COR-L47 (cell line): ENCODE results near the gene PRLR.

Source experiments
- DNase-seq: peaks from one replicate; lab custom pipeline; 2025; lab: John Stamatoyannopoulos, UW

The PRLR gene

GRCh38 chr5:35233601-35234000, 3.3 kb upstream of the PRLR start:
- DNase-seq, result no peak

DNA sequence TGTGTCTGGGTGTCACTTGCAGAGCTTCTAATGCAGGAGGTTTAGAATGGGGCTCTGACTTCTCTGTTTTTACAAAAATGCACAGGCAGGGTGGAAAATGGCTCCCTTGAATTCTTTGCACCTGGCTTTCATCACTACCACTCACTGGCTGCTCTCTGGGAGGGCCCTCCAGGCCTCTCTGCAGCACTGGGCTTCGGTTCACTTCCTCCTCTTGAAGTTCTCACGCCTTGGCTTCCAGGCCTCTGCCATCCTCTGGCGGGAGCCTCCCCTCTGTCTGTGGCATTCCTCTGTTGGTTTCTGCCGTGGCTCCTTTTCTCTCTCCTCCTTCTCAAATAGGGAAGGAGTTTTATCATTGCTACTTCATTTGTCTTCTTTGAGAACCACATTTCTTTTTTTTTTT, 2.8 kb upstream of the PRLR start:
- DNase-seq, result no peak

- DNase-seq, result no peak
Observed at GRCh38 chr5:35232124-35232523, 1.8 kb upstream of the PRLR start.

DNA sequence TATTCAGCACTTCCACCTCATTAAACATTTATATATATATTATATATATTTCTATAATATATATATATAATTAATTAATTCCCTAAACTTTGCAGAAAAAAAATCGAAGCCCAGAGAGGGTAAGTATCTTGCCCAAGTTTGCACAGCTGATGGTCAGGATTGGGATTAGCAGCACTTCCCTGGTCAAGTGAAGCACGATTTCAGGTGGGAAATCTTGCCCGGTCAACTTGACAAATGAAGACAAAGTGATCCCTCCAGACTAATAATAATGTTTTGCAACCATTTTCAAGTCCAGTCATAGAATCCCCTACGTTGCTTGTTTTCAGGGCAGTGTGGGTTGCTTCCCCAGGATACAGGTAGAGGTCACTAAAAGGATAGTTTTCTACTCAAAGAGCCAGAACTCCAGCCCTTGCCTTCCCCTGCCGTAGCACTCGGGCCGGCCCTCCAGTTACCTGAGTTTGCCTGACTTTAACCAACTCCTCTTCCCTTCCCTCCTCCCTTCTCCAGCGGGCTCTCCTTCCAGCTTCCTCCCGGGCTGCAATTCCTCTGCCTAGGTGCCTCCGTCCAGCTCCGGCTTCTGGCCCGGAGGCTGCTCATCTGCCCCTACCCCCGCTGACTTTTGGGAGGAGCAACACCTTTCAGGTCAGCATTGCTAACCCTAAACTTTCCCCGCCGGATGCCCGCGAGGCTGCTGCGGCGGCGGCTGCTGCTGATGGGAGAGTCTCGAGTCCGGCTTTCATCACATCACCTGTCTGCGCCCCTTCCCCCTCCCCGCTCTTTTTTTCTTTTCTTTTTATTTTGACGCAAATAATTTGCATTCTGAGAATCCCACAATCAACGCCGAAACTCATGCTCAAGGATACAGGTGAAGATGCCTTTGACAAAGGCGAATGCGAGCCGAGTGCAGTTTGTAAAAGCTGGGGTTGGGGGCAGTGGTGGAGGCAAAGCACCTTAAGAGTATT, 930 bp downstream of the PRLR start:
- DNase-seq, result no peak

GRCh38 chr5:35228310-35228709, 2.0 kb downstream of the PRLR start:
- DNase-seq, result no peak

GRCh38 chr5:35227720-35228119, 2.6 kb downstream of the PRLR start:
- DNase-seq, result no peak

DNA sequence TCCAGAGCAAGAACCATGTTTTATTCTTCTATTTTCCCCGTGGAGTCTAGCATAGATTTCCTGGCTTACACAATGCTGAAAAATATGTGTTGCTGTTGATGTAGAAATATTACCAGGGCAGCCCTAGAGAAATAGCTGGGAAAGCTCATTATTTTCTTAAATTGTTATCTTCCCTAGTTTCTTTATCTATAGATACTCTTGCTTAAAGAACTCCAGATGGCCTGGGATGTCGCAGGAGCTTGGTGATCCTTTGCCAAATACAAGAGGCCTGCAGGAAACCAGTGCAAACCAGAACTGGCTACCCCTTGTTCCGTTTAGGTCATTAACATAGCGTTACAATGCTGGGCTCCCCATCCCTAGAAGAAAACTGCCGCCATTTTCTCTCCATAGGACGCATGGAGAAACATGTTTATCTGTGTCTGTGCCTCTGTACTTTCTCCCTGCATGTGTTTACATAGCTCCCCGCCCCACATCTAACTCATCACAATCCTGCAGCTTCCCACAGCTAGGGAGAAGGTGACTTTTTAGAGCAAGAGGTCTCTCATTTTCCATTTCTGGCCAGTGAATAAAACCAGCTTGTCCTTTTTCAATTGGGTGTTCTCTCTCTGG, 6.4 kb downstream of the PRLR start:
- no peak for DNase-seq

- DNase-seq, result no peak
Observed at GRCh38 chr5:35220967-35221366, 9.3 kb downstream of the PRLR start.

DNA sequence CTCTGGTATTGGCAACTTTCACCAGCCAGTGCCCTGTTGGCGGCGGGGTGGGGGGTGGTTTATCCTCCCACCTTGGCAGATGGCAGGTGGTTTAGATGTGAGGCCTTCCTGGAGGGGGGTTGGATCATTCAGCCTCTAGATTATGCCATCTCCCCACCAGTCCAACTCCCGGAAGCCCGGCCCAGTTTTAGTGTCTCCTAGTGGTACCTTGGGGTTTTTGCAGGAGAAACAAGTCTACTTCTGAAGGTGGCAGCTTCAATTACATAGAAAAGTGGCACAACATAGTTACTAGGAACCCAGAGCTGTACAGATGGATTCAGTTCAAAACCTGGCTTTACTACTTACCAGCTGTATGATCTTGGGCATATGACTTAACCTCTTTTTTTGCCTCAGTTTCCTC, 11.3 kb downstream of the PRLR start:
- no peak for DNase-seq

DNA sequence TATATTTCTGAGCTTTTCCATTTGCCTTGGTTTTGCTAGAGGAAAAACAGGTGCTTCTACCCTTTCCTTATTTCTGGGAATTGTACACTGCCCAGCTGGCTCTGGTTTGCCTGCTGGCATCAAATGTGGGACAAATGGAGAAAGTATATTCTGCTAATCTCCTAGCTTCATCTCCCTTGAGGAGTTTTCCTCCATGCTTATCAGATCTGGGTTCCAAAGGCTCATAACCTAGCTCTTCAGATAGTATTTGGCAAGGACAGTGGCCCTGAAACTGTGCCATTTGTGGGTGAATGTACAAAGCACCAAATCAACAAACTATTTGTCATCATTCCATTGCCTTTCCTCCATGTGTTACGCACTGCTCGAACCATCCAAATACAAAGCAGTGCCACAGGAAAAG, 16.2 kb downstream of the PRLR start:
- DNase-seq, result no peak

GRCh38 chr5:35213608-35214007, 16.7 kb downstream of the PRLR start:
- DNase-seq, result no peak

DNA sequence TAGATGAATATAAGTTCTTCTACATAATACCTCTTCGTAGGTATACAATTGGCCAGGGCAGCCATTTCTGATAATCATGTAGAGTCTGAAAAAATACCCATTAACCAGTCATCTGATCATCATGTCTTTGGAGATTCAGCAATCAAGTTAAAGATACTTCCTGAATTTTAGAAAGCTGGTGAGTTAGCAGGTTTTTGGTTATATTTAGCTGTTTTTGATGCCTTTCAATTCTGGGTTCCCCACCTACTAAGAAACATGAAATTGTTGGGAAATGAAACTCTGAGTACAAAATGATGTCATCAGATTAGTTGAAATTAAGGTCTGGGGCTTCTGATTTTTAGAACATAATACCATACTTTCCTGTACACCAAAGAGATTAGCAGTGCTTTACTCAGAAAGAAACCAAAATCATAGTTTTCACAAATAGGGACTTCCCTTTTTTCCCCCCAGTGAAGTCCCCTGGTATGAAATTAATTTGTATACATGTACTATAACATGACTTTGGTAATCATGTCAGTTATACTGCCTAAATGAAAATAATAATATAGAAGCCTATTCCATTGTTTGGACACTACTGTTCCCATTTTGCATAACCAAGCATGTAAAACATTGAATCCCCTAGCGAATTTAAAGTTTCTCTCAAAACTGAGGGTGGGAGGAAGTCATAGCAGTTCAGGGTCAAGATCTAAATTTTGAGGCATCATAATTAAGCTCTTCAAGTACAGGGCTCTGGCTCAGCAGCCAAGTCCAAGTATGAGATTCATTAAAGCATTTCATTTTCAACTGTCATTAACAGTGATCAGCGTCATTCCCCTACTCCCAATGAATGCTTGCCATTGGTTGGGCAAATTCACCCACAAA, 17.9 kb downstream of the PRLR start:
- no peak for DNase-seq

DNA sequence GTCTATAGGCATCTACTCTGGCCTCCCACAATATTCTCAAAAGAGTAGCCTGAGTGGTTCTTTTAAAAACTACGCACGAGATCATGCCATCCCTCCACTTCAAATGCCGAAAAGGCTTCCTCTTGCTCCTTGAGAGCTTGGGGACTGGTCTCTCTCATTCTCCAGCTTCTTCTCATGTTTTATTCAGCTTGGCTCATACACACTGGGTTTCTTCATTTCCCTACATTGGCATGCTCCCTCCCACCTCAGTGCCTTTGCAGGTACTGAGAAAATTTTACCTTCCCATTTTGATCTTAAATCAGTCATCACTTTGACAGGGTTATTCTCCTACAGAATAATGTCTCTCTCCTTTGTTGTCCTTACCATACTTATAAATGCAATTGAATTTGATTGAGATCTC, 20.4 kb downstream of the PRLR start:
- no peak for DNase-seq

- no peak for DNase-seq
Observed at GRCh38 chr5:35205606-35206005, 24.7 kb downstream of the PRLR start.

DNA sequence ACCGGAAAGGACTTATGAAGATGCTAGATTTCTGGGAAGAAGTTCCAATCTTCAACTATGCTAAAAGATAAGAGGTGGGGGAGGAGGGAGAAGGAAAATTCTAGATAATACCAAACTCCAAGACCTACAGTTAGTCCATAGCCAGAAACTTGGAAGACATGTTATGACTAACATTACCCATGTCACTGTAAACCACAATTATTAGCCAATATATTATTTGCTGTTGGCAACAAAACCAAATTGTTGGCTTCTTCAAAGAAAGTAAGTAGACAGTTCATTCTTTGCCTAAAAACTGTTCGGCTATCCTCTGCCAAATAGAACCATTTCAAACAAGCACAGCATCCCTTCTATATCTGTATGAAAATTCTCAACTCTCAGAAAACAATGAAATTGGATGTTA, 25.1 kb downstream of the PRLR start:
- DNase-seq, result no peak

- no peak for DNase-seq
Observed at GRCh38 chr5:35203403-35203802, 26.9 kb downstream of the PRLR start.

DNA sequence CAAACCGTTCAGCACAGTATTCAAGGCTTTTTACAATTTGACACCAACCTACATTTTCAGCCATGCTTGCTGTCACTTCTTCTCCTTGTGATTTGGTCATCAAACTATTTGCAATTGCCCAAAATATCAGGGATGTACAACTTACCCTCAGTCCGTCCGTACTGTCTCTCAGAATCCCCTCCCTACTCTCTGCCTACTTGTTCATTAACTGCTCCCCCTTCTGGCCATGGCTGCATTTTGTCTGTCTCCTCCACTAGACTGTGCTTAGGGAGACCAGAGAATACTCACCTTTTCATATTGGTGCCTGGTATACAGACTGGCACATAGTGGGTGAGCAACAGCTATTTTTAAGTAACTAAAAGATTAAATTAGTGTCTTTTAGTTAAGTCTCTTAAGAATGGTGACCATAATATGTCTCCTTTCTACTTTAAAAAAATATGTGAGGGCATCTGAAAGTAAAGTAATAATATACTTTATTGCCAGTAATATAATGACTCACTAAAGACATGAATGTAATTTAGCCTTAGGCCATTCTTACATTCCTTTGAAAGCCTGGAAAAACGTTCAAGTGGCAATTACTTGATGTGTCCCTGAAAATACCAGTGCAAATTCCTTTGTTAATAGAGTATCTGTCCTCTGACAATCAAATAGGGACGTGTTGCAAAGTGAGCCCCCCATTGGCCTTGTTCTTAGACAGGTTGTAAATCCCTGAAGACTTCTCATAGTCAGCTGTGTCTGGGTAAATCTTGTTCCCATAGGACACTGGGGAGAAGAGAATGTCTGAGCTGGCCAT, 27.8 kb downstream of the PRLR start:
- DNase-seq, result no peak

DNA sequence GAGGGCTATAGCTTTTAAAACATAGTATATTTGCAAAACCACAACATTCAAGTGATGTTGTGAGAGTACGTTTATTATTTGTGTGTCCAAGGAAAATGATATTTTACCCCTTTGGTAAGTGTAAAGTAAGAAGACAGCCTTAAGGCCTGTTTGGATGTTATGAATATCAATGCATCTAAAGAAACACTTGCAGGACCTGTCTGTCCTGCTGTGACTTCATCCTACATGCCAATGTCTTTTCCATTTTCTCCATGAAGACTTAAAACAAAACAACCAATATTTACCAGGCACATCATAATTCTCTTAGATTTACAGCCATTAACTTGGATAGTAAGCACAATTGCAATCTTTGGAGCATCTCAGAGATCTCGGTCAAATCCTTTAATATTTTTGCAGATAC, 29.0 kb downstream of the PRLR start:
- DNase-seq, result no peak

- no peak for DNase-seq
Observed at GRCh38 chr5:35199886-35200285, 30.4 kb downstream of the PRLR start.

- no peak for DNase-seq
Observed at GRCh38 chr5:35198686-35199085, 31.6 kb downstream of the PRLR start.

DNA sequence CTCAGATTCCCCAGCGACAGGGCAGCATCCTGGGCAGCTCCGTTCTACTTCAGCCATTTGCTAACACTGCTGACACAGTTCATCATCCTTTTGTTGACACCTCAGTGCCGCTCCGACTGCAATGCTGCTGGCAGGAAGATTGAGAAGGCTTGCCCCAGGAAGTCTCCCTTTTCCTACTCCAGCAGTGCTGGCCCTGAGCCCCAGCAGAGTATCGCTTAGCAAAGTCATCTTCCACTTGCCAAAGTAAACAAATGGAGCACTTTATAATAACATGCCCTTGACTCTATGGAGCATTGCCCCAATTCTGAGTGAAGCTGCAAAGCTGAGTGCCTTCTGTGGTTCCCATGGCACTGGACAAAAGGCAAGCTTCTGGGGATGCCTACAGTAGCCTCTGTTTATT, 32.2 kb downstream of the PRLR start:
- DNase-seq, result peak; percentile 11

DNA sequence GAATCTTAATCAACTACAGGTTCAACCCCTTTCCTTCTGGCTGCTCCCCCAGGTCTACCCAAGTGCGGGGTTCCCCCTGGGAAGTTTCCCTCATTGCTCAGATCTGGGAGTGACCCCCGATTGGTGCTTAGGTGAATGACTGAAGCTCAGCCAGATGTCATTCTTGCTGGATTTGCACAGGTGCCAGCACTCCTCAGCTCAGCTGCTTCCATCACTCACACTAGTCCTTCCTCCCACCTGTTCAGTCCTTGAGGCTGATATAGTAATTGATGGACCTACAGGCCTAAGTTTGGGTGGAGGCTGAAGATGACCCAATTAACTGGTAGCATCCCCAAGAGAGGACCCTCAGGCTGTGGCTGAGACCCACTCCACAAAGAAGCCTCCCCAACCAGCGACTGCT, 32.9 kb downstream of the PRLR start:
- DNase-seq, result no peak
